ENCODE data around the gene CIITA.
"Not testable (repeated sequence)": the region's sequence is repeated elsewhere in the genome, so short reads cannot be mapped to it uniquely, and the experiment has no call there.

Gene CIITA

DNA sequence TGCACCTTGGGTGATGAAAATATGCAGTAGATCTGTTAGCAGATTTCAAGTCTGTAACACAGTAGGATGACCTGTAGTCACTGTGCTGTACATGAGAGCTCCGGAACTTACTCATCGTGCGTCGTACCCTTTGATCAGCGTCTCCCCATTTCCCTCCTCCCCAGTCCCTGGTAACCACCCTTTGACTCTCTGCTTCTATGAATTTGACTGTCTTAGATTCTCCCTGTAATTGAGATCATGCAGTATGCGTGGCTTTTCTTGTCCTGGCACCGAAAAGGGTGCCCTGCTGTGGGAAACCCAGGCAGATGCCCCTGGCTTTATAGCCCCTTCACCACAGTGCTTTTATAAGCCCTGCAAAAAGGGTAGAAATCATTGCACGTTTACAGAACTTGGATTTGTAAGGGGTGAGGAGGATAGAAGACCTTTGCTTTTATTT lies 87.9 kb downstream of the CIITA start:
- DNase-seq = no peak

DNA sequence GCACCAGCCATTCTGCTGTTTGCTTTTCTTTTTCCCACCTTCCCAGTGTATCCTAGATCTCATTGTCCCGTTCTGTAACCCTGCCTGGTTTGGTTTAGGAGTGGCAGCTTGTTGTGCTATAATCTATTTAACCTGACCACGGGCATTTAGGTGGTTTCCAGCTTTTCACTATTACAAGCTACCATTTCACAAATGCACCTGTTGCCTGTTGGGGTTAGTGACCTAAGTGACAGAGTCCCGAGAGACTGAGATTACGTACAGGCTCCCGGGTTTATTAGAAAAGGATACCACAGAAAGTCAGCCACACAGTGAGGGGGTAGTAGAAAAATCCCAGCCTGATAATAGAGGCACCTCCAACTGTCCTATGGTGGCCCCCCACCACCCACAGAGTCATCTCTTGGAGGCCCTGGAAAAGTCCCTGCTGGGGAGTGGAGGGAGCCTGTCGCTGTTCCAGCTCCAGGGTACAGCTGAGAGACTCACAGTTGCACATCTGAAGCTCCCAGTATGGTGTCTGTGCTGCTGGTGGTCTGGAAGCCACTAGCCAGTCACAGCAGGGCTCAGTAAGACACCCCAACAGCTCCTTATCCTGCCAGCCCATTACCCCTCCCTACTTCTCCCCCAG lies 88.5 kb downstream of the CIITA start:
- DNase-seq = no peak

DNA sequence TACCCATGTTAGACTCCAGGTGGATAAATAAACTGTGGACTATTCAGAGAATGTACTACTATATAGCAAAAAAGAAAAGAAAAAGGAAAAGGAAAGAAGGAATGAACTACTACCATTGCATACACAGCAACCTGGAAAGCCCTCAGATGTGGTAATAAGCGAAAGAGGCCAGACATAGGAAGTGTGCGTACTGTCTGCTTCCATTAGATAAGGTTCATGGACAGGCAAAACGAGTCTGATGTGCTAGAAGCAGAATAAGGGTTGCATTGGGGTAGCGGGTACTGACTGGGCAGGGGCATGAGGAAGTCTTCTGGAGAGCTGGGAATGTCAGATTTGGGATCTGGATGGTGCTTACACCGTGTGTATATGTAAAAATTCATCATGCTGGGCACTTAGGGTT lies 89.1 kb downstream of the CIITA start:
- no peak for DNase-seq

DNA sequence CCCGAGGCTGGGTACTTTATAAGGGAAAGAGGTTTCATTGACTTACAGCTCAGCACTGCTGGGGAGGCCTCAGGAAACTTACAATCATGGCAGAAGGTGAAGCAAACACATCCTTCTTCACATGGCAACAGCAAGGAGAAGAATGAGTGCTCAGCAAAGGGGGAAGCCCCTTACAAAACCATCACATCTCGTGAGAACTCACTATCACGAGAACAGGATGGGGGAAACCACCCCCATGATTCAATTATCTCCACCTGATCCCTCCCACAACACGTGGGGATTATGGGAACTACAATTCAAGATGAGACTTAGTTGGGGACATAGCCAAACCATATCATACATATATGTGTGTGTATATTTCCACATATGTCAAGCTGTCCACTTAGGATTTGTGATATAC lies 89.6 kb downstream of the CIITA start:
- not testable (repeated sequence) for DNase-seq

DNA sequence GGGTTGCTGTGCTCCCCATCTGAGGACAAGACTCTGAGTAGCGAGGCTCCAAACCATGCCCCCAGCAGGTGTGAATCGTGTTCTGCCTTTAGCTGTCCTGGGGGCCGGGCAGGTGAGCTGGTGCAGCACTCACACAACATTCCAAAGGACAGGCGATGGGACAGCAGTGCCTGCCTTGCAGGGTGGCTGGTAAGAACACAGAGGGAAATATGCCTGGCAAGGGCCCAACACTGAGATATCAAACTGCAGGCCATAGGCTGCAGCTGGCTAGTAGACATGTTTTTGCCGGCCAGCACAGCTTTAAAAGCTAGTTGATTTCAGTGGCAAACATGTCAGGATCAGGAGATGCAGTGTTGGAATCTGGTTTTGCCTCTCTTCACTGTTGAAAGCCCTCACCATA lies 91.0 kb downstream of the CIITA start:
- DNase-seq = no peak

DNA sequence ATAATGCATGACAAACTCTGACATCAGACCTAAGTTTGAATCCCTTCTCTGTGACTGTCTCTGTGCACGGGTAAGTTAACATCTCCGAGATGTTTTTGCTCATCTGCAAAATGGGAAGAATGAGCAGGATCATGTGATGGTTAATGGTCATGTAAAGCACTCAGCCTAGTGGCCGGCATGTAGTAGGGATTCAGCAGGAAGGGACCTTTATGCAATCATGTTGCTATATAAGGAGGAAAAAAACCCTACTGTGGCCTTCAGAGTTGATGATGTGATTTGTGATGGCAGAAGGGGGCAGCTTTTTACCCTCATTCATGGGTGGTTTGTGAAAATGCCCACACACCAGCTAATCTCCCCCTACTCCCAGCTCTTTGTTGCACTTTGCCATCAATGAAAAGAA lies 91.5 kb downstream of the CIITA start:
- no peak for DNase-seq

DNA sequence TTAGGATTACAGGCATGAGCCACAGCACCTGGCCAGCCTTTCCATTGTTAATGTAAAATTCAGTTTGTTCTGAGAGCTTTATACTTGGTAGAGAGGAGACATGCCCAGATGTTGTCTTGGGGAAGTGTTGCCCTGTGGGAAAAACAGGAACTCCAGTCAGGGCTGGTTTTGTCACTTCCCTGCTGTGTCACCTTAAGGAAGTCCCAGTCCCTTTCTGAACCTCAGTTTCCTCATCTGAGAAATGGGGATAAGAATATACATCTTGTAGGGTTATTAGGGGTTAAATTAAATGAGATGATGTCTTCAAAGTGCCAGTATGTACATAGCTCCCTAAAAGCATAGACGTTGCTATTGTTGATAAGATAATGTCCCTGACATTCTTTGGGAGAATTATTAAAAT lies 92.6 kb downstream of the CIITA start:
- DNase-seq = no peak

DNA sequence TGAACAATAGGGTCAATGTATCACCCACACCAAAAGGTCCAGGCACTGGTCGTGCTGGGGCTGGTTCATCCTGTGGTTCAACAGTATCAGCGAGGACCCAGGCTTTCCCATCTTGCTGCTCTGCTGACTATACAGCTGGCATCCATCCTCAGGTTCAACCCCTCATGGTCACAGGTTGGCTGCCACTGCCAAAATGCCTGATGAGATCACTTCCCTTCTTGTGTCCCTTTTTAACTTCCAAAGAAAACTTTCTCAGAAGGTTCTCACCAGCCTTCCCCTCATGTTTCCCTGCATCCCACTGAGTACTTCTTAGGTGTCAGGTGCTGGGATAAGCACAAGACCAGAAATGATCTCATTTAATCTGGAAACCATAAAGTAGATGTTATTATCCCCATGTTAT lies 93.1 kb downstream of the CIITA start:
- DNase-seq = no peak

DNA sequence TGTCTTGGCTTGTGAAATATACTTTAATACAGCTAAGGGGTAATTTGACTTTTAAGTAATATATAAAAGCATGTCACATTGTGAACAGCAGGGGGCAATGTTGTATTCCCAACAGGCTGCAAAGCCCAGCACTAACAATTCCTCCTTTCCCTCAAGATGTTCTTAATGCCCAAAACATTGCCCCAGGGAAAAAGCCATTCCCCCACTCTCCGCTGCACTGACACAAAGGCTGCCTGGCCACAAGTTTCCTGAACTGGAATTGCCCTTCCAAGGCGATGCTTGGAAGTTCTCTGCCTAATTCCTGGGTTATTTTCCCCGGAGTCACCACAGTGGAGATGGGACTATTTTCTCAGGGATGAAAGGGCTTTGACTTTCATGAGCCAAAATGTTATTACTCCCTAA lies 94.6 kb downstream of the CIITA start:
- no peak for DNase-seq

DNA sequence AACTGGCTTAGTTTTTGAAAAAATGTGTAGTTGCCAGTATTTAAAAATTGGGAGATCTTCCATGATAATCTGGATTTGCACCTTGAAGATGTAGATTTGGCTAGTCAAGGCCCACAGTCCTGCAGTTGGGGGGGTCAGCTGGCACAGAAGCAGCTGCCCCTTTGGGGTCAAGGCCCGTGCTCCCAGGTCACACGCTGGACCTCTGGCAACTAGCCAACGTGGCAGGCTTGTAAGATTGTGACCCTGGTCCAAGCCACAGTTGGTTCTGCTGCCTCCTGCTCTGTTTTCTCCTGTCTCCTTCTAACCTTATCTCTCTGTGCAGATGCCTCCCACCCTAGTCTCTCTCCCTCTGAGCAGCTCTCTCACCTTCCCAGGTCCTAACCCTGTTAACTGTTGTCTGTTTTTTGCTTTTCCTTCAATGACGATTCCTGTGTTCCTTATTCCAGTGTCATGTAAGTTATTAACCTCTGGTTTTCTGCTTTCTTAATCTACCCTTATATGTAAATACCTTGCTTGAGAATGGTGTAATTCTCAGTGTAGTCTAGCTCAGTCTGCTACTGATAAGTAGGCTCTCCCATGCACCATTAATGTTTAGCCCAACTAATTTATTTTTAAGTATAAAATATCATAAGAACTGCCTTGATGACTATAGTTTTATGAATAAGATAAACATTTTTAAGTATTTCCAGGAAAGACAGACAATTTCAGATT lies 95.3 kb downstream of the CIITA start:
- DNase-seq = no peak

DNA sequence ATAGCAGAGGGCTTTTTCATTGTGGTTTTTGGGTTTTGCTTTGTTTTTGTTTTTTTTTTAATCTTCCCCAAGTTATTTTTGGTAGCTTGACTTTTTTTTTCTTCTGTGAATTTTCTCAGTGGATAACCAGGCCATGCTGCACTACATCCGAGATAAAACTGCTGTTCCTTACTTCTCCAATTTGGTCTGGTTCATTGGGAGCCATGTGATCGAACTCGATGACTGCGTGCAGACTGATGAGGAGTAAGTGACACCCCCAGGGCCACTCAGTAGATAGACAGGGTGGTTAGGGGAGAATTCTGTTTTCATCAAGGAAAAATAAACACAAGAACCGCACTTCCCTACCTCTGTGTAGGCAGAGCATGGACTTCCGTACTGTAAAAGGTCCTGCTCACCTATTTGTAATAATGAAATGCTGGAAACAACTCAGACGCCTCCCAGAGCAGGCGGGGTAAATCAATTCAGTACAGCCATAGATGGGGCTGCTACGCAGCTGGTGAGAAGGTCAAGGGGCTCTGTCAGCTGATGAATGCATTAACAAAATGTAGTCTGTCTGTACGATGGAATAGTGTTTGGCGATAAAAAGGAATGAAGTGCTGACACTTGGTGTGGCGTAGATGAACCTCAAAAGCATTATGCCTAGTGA lies 95.9 kb downstream of the CIITA start:
- no peak for DNase-seq

DNA sequence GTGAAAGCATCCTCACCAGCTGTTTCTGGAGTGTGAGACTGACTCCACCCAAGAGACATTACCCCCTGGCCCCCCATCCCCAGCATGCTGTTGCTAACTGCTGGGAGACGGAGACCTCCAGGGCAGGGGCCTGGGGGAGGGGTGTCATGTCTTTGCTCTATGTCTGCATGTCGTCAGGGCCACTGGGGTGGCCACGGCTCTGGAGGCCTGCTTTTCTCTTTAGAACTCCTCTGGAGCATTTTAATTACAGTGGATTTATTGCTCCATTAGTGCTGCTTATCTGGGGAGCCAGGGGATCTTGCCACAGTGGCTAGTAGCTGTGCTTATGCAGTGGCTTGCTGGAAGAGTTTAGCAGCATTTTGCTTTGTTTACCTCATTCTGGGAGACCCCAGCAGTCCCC lies 99.6 kb downstream of the CIITA start:
- no peak for DNase-seq

DNA sequence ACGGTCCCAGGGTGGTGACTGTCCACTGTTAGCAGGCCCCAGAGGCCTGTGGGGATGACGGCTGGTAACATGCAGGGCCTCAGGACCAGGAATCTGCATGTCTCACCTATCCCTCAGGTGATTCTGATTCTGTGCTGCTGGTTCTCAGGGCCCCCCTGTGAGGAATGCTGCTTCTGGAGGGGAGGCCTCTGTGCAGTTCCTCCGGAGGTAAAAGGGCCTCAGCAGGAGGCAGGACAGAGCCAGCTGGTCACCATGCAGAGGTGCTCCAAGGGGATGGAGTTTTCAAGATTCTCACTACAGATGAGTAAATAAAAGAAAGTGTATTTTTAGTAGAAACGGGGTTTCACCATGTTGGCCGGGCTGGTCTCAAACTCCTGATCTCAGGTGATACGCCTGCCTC lies 101.1 kb downstream of the CIITA start:
- DNase-seq = no peak

DNA sequence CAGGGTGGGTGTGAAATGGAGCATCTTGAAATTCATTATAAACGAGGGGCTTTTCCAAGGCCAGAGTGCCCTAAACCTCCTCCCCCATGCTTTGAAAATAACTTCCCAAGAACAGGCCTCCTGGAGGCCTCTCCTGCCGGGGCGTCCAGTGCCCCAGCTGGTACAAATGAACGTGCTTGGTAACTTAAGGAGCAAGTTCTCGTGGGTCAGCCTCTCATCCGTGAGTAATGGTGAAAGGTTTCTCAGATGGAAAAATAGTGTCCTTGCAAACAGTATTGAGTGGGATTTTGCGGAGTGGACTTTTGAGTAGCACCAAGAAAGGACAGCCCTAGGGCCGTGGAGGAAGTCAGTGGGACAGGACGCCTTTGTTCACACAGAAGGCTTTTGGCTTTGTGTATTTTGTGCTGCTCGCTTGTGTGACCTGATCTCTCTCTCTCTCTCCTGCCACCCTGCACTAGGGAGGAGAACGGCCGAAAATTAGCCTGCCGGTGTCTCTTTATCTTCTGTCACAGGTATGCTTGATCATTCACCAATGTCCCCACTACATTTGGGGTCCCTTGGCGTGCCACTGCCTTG lies 102.0 kb downstream of the CIITA start:
- no peak for DNase-seq

DNA sequence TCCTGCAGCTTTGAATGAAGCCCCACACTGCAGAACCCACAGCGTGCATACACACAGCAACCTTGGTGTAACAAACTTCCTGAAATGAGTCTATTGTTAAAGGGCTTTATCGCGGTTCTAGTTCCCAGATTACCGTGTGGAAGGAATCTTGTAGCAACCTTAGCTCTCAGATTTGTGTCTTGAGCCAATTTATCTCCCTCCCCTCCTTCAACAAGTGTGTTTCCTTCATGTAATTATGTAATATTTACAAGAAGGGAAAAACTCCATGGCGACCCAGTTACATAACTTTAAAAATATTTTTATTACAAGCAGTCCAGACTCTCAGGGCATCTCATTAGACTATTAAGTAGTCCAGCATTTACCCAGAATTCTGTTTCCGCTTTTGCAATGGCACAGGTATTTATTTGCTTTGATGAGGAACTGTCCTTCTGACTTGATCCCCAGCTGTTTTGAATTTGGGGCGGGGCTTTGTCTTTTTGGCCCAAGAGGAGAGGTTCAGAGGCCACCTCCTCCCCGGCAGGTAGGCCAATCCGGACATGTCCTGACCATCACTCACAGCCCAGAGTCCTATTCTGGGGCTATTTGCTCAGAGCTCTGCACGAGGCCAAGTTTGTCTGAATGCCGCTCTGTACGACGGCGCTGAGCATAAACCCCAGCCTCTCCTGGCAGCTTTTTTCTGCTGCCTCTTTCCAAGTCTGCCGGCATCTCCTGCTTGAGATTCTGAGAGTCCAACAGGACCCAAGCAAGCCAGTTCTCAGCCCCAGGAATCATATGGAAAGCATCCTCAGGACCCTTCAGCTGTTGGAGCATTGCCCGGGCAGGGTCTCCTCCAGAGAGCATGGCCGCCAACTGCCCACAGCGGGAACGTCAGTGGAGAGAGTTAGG lies 103.0 kb downstream of the CIITA start:
- DNase-seq = no peak

DNA sequence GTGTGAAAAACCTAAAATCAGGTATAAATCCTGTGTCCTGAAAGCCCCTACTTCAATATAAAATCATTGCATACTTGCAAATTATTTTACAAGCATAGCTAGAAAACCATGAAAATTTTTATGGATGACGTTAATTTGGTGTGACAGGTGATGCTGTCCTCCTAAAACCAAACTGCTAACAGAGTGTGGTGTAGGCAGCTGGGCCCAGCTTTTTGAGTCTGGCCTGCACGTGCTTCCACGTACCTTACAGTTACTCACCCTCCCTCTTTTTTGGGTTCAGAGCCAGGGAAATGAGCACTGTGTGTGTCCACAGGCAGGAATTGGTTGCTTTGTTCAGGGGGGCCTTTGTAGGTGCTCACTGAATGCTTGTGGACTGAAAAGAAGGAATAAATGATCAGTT lies 103.8 kb downstream of the CIITA start:
- DNase-seq = no peak

DNA sequence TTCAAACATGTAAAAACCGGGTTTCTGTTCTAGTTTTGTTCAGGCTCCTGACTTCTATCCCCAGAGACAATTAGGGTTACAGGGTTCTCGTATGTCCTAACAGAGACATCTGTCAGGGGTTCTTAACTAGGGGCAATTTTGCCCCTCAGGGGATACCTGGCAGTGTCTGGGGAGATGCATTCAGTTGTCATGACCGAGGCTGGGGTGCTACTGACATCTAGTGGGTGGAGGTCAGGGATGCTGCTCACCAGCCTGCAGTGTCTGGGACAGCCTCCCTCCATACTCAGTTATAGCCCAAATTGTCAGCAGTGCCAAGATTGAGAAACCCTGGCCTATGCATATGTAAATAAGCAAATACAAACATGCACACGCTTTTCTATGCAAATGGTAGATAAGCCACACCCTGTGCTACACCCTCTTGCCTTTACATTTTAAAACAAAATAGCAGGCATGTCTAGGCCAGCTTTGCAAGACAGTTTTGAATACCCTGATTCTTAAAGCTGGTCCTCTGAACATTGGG lies 104.8 kb downstream of the CIITA start:
- DNase-seq = no peak

DNA sequence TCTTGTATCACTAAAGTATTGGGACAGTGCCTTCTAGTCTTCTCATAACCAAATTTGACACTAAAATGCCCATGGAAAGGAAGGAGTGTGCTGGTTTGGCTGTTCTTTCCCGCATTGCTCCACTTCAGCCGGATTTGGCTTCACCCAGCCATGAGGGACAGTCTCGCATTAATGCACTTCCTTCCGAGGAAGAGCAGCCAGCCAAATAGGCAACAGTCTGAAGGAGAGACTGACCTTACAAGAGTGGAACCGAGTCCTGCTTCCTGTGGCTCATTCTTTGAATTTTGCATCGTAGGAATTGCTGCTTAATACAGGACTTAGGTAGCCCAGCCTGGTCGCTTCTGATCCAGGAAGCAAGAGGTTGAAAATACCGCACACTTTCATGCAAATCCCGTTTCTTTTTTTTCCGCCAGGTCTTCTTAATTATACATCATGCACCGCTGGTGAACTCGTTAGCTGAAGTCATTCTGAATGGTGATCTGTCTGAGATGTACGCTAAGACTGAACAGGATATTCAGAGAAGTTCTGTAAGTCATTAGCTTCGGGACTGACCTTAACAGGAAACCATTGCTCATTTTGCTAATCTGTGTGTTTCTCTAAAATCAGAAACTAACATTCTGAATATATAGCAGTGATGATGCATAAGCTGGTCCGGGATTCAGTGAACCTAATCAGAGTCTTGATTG lies 105.6 kb downstream of the CIITA start:
- DNase-seq = no peak

DNA sequence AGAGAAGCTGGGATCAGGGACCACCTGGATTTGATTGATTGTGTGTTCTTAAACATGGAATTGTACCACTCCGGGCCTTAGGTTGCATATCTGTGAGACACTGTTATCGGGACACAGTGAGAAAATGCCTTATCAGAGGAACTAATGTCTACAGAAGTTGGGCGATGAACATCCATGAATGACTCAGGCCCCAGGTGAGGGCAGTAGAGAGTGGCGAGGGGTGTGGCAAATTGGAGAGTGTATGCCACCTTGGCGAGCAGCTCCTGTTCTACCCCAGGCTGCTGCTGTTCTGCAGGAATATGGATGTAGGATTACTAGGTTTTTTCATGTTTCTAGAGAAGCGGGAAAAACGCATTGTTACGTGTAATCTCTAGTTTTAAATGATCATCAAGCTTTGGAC lies 106.2 kb downstream of the CIITA start:
- no peak for DNase-seq

DNA sequence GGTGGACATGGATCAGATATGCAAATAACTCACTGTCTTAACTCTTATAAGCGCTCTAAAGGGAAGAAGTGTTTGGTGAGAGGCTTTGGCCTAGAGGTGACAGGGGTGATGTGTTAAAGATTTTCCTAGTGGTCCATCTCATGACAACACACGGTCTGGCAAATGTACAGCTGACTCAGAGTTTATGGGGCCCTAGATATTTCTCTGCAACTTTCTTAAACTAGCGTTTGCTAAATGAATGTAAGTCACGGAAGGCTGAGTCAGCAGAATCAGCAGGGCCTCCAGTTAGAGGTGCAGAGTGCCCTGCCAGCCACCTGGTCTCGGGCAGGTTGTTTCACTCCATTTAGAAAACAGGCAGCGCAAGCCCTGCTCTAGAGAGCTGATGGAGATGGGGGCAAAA lies 107.5 kb downstream of the CIITA start:
- DNase-seq = no peak
